Kidney (tissue), 22 donors: ENCODE results near the gene XIAP. TPM values are rescaled to one million over a fixed set of nuclear protein-coding genes. Genes with fewer than 3 reads are reported as not detected.
"Not testable (repeated sequence)": the region's sequence is repeated elsewhere in the genome, so short reads cannot be mapped to it uniquely, and the experiment has no call there.

Experiments used
- DNase-seq, 5 donors: peaks; one replicate each; pipeline ENCODE4 v3.0.0-alpha.2; 2013 to 2020
- FAIRE-seq: peaks from 2 replicates; lab custom pipeline; 2012; peaks lifted over from hg19 to GRCh38; lab: Jason Lieb, UNC
- H3K27ac ChIP-seq, 2 donors: one replicate each; pipeline ENCODE4 v1.7.0; 2013; ENCODE audit warnings: low read depth in 2 of 2, low read length in 2 of 2, inconsistent platforms in 1 of 2
- H3K27me3 ChIP-seq: one replicate; pipeline ENCODE4 v1.7.1; 2013; ENCODE audit warnings: low read length, inconsistent platforms; ENCODE audit not compliant: control insufficient read depth, insufficient read depth
- H3K36me3 ChIP-seq, 3 donors: one replicate each; pipeline versions ENCODE4 v1.7.0 to v1.7.1; 2013; ENCODE audit warnings: low read length in 3 of 3, control low read depth in 1 of 3, inconsistent platforms in 1 of 3; ENCODE audit not compliant: insufficient read depth in 3 of 3, control insufficient read depth in 2 of 3
- H3K4me1 ChIP-seq, 3 donors: one replicate each; pipeline versions ENCODE4 v1.7.0 to v1.7.1; 2013; ENCODE audit warnings: low read length in 3 of 3, inconsistent platforms in 1 of 3, low read depth in 1 of 3; ENCODE audit not compliant: control insufficient read depth in 2 of 3, insufficient read depth in 2 of 3
- H3K4me3 ChIP-seq, 3 donors: one replicate each; pipeline versions ENCODE4 v1.7.0 to v1.8.1; 2013; ENCODE audit warnings: low read length in 3 of 3, control low read depth in 1 of 3, inconsistent platforms in 1 of 3
- H3K9ac ChIP-seq, 3 donors: one replicate each; pipeline versions ENCODE4 v1.7.0 to v1.7.1; 2013; ENCODE audit warnings: low read length in 3 of 3, control low read depth in 1 of 3, inconsistent platforms in 1 of 3
- H3K9me3 ChIP-seq, 3 donors: one replicate each; pipeline versions ENCODE4 v1.7.0 to v1.7.1; 2013; ENCODE audit warnings: low read length in 3 of 3, control low read depth in 1 of 3, inconsistent platforms in 1 of 3; ENCODE audit not compliant: control insufficient read depth in 2 of 3, insufficient read depth in 1 of 3
- CTCF ChIP-seq: IDR thresholded peaks from 3 replicates; pipeline ENCODE4 v1.5.1; 2012; ENCODE audit warnings: mild to moderate bottlenecking, moderate library complexity, borderline replicate concordance; ENCODE audit not compliant: insufficient read depth; ENCODE audit errors: extremely low read depth
- intact Hi-C: fragments of 100-400 bp; cut with DNase I; formaldehyde crosslinking; loops from one replicate; pipeline ENCODE4 v1.11.1; 2022
- long read RNA-seq, 10 donors: library from polyadenylated mRNA in 1 of 10; unstranded in 1 of 10; transcript quantifications; one replicate each; pipeline ENCODE4 v2.0.0 and lab custom pipeline, GENCODE V29; 2021 to 2026
- polyA plus RNA-seq: library from polyadenylated mRNA; stranded (reverse); fragments of 350-450 nt; fragmentation: Illumina TruSeq; extraction: RNeasy Lipid Tissue Mini Kit (QIAGEN cat#74804); gene quantifications from one replicate; pipeline ENCODE4 v1.2.3, GENCODE V29; 2014; ENCODE audit warnings: low read depth, low replicate concordance; ENCODE audit not compliant: insufficient read depth
- total RNA-seq: library from RNA; stranded (reverse); fragmentation: NEBNext Ultra II Directional; extraction: Animal tissue kit (Norgen Biotek cat#: 25700); gene quantifications from one replicate; pipeline ENCODE4 v1.2.1, GENCODE V29; 2021
- donor health status: control.
- donor health status: control.
- donor health status: control.
- donor health status: control.
- donor health status: control.
- donor health status: DM: yes; HTN: yes; CAD: no.
- donor health status: Normal renal cell carcinoma (clear cell type).

XIAP gene
- total RNA-seq (70.9 TPM), polyA plus RNA-seq (29.0 TPM)
- long read RNA-seq, donor 1, full-length matches to known transcripts = 3 of 3 reads
- long read RNA-seq, donor 1, partial matches to known transcripts = 0 of 3 reads
- long read RNA-seq, donor 1, other reads (novel, unspliced or antisense) = 0 of 3 reads
- long read RNA-seq, donor 2, full-length matches to known transcripts = 5 of 5 reads
- long read RNA-seq, donor 2, partial matches to known transcripts = 0 of 5 reads
- long read RNA-seq, donor 2, other reads (novel, unspliced or antisense) = 0 of 5 reads
- long read RNA-seq, donor 3, full-length matches to known transcripts = 5 of 5 reads
- long read RNA-seq, donor 3, partial matches to known transcripts = 0 of 5 reads
- long read RNA-seq, donor 3, other reads (novel, unspliced or antisense) = 0 of 5 reads
- long read RNA-seq, donor 4, full-length matches to known transcripts = 2 of 2 reads
- long read RNA-seq, donor 4, partial matches to known transcripts = 0 of 2 reads
- long read RNA-seq, donor 4, other reads (novel, unspliced or antisense) = 0 of 2 reads
- long read RNA-seq, donor 5 = 0 reads
- long read RNA-seq, donor 6 = 0 reads
- long read RNA-seq, donor 7, full-length matches to known transcripts = 2 of 17 reads
- long read RNA-seq, donor 7, partial matches to known transcripts = 0 of 17 reads
- long read RNA-seq, donor 7, other reads (novel, unspliced or antisense) = 15 of 17 reads
- long read RNA-seq, donor 8, full-length matches to known transcripts = 2 of 2 reads
- long read RNA-seq, donor 8, partial matches to known transcripts = 0 of 2 reads
- long read RNA-seq, donor 8, other reads (novel, unspliced or antisense) = 0 of 2 reads
- long read RNA-seq, donor 9 = 0 reads
- long read RNA-seq, donor 10, full-length matches to known transcripts = 4 of 9 reads
- long read RNA-seq, donor 10, partial matches to known transcripts = 5 of 9 reads
- long read RNA-seq, donor 10, other reads (novel, unspliced or antisense) = 0 of 9 reads

- intact Hi-C loops = no loop called here
- no peak for FAIRE-seq
Measured at GRCh38 chrX:123859846-123860838, at the start of gene XIAP. Gene XIAP, plus strand, starts transcription at chrX:123860053. Its CDS starts 25,610 bp downstream, at chrX:123885663.

GRCh38 chrX:123814343-123814742, 45.5 kb upstream of the XIAP start:
- H3K27ac ChIP-seq = no peak overlapping the region
- DNase-seq (no peak), FAIRE-seq (no peak)
- H3K36me3 ChIP-seq = no peaks in the 10 kb centered on the region
- H3K27me3 ChIP-seq = no peaks in the 10 kb centered on the region
- intact Hi-C loops = no loop called here
- H3K4me3 ChIP-seq = no peak overlapping the region
- H3K4me1 ChIP-seq = no peaks in the 10 kb centered on the region
- TF ChIP-seq CTCF = no peak
- H3K9ac ChIP-seq = no peak overlapping the region
- no peaks in the 10 kb centered on the region for H3K9me3 ChIP-seq

More at GRCh38 chrX:123859846-123860838, at the start of gene XIAP:
- Histone ChIP-seq H3K4me1 (no peaks in the 10 kb centered on the region), H3K4me3 (peak within 1 kb of the TSS; percentile 79 to 85 (median 81)), H3K36me3 (no peaks in the 10 kb centered on the region), H3K27ac (peak within 1 kb of the TSS; percentile 94), H3K9ac (peak within 1 kb of the TSS; percentile 78 to 87 (median 86)), H3K27me3 (no peaks in the 10 kb centered on the region), H3K9me3 (no peaks in the 10 kb centered on the region)
- TF ChIP-seq CTCF = no peak
- DNase-seq = peak in 4 of 5 donors; percentile 84 to 94 (median 89)

GRCh38 chrX:123814934-123815394, 44.9 kb upstream of the XIAP start:
- H3K27ac ChIP-seq, H3K9me3 ChIP-seq, H3K9ac ChIP-seq, FAIRE-seq, H3K4me3 ChIP-seq, H3K4me1 ChIP-seq, H3K27me3 ChIP-seq, H3K36me3 ChIP-seq, DNase-seq, intact Hi-C loops: not testable (repeated sequence)
